HCT116 (cell line): Measurements from ENCODE around the gene PCK2. TPM values are rescaled to one million over a fixed set of nuclear protein-coding genes. Genes with fewer than 3 reads are reported as not detected.

Experiments
- ATAC-seq: fragments of 200-7000 bp; cut with Tn5 transposase; 2 replicates; pipeline ENCODE4 v1.9.1; 2020; ENCODE audit warnings: mild to moderate bottlenecking, moderate library complexity
- BruUV-seq: library from RNA; stranded (reverse); fragments of 400-500 nt; replicated peaks from 2 replicates; lab custom pipeline; 2021; lab: Mats Ljungman, UMichigan
- CTCF ChIA-PET: fragments of 300-600 bp; sonication (Branson Sonifier 250); formaldehyde crosslinking; loops from one replicate; lab custom pipeline; 2021; ENCODE audit warnings: antibody characterized with exemption; lab: Charles Lee
- POLR2A ChIA-PET: fragments of 300-600, 350-600 bp; sonication (Branson Sonifier 250); formaldehyde crosslinking; loops from one replicate; lab custom pipeline; 2021; ENCODE audit warnings: antibody characterized with exemption; lab: Charles Lee
- RAD21 ChIA-PET, 2 experiments: fragments of 300-600 bp; sonication (Branson Sonifier 250); formaldehyde crosslinking; loops; one replicate each; lab custom pipeline; 2023; ENCODE audit warnings: low total read pairs in 2 of 2; ENCODE audit not compliant: uncharacterized antibody in 2 of 2, unreplicated experiment in 2 of 2, low non-redundant PET in 1 of 2; lab: Charles Lee
- DNase-seq: peaks from one replicate; pipeline ENCODE4 v3.0.0-alpha.2; 2010; ENCODE audit warnings: low read depth, low spot score
- H2AFZ ChIP-seq: fragments of 200-600 bp; shearing (Covaris generic), sonication (generic); 2 replicates; pipeline ENCODE4 v1.6.1; 2017; ENCODE audit warnings: low read depth, mixed run types, mixed read lengths, antibody characterized with exemption, low read length; ENCODE audit not compliant: poor library complexity, severe bottlenecking
- H3K27ac ChIP-seq: 2 replicates; pipeline ENCODE4 v1.5.1; 2012; ENCODE audit warnings: low read depth, low read length
- H3K27me3 ChIP-seq: fragments of 200-600 bp; sonication (generic); 2 replicates; pipeline ENCODE4 v1.6.1; 2016; ENCODE audit warnings: mixed run types, low read length, mixed read lengths; ENCODE audit not compliant: insufficient read depth
- H3K36me3 ChIP-seq, 2 experiments: fragments of 200-500 bp in 1 of 2; fragments of 200-600 bp in 1 of 2; sonication (Bioruptor generic) in 1 of 2; sonication (generic) in 1 of 2; 2 replicates each; pipeline versions ENCODE4 v1.5.1 to v1.6.1; 2014 to 2016; ENCODE audit warnings: low read length in 2 of 2, inconsistent platforms in 1 of 2, mixed read lengths in 1 of 2, mixed run types in 1 of 2; ENCODE audit not compliant: insufficient read depth in 2 of 2, control insufficient read depth in 1 of 2
- H3K4me1 ChIP-seq, 2 experiments: fragments of 200-600 bp in 1 of 2; sonication (generic) in 1 of 2; 2 replicates each; pipeline versions ENCODE4 v1.5.1 to v1.6.1; 2012 to 2017; ENCODE audit warnings: low read length in 2 of 2, inconsistent platforms in 1 of 2, mild to moderate bottlenecking in 1 of 2, mixed read lengths in 1 of 2, mixed run types in 1 of 2, moderate library complexity in 1 of 2; ENCODE audit not compliant: insufficient read depth in 2 of 2, control insufficient read depth in 1 of 2
- H3K4me2 ChIP-seq: fragments of 200-600 bp; sonication (generic); 2 replicates; pipeline ENCODE4 v1.6.1; 2017; ENCODE audit warnings: mixed run types, low read length, mixed read lengths
- H3K4me3 ChIP-seq, 2 experiments: fragments of 200-600 bp in 1 of 2; sonication (generic) in 1 of 2; replicated peaks in 1 of 2; 2 replicates each; pipeline ENCODE4 v1.5.1; 2011 to 2016; ENCODE audit warnings: low read length in 2 of 2, control low read depth in 1 of 2, low read depth in 1 of 2, mild to moderate bottlenecking in 1 of 2, mixed read lengths in 1 of 2, mixed run types in 1 of 2
- H3K79me2 ChIP-seq: fragments of 200-600 bp; sonication (generic); 2 replicates; pipeline ENCODE4 v1.6.1; 2017; ENCODE audit warnings: mild to moderate bottlenecking, mixed run types, low read length, moderate library complexity, mixed read lengths; ENCODE audit not compliant: insufficient read depth
- H3K9ac ChIP-seq: fragments of 200-600 bp; sonication (generic); 2 replicates; pipeline ENCODE4 v1.6.1; 2016; ENCODE audit warnings: low read length, mixed read lengths
- H3K9me2 ChIP-seq: fragments of 200-600 bp; sonication (generic), shearing (Covaris generic); 2 replicates; pipeline ENCODE4 v1.6.1; 2017; ENCODE audit warnings: mixed run types, mild to moderate bottlenecking, moderate library complexity; ENCODE audit not compliant: insufficient read depth
- H3K9me3 ChIP-seq, 2 experiments: fragments of 200-500 bp in 1 of 2; fragments of 200-600 bp in 1 of 2; sonication (Bioruptor generic) in 1 of 2; sonication (generic) in 1 of 2; 2 replicates each; pipeline ENCODE4 v1.6.1; 2014 to 2017; ENCODE audit warnings: low read length in 2 of 2, mixed read lengths in 2 of 2, inconsistent platforms in 1 of 2, low read depth in 1 of 2, mild to moderate bottlenecking in 1 of 2, mixed run types in 1 of 2, moderate library complexity in 1 of 2; ENCODE audit not compliant: control insufficient read depth in 1 of 2, insufficient read depth in 1 of 2
- H4K20me1 ChIP-seq: fragments of 200-600 bp; sonication (generic), shearing (Covaris generic); 2 replicates; pipeline ENCODE4 v1.6.1; 2017; ENCODE audit warnings: mixed run types, mild to moderate bottlenecking, moderate library complexity; ENCODE audit not compliant: insufficient read depth
- EGR1 ChIP-seq: IDR thresholded peaks from 2 replicates; pipeline ENCODE4 v1.6.1; 2012; ENCODE audit warnings: low read depth
- ELF1 ChIP-seq: IDR thresholded peaks from 2 replicates; pipeline ENCODE4 v1.6.1; 2012; ENCODE audit warnings: low read depth, borderline replicate concordance
- EZH2phosphoT487 ChIP-seq: fragments of 200-600 bp; IDR thresholded peaks from 2 replicates; pipeline ENCODE4 v1.6.1; 2018; ENCODE audit warnings: antibody characterized with exemption, borderline replicate concordance
- JUND ChIP-seq: IDR thresholded peaks from 2 replicates; pipeline ENCODE4 v1.6.1; 2012
- POLR2AphosphoS5 ChIP-seq: IDR thresholded peaks from 2 replicates; pipeline ENCODE4 v1.6.1; 2011; ENCODE audit warnings: mild to moderate bottlenecking, low read depth, low read length, moderate library complexity
- RAD21 ChIP-seq: IDR thresholded peaks from 2 replicates; pipeline ENCODE4 v1.6.1; 2012; ENCODE audit warnings: low read depth, mild to moderate bottlenecking
- SIN3A ChIP-seq: IDR thresholded peaks from 2 replicates; pipeline ENCODE4 v1.6.1; 2012; ENCODE audit warnings: low read depth
- TCF7L2 ChIP-seq: IDR thresholded peaks from 2 replicates; pipeline ENCODE4 v1.7.0; 2011; ENCODE audit warnings: borderline replicate concordance, inconsistent platforms; ENCODE audit not compliant: insufficient read depth, insufficient read length; ENCODE audit errors: extremely low read depth
- YY1 ChIP-seq: IDR thresholded peaks from 2 replicates; pipeline ENCODE4 v1.6.1; 2011; ENCODE audit warnings: low read length, low read depth, moderate library complexity, mild to moderate bottlenecking; ENCODE audit not compliant: insufficient replicate concordance; ENCODE audit errors: extremely low read depth
- ZFX ChIP-seq: fragments of 450-650 bp; IDR thresholded peaks from 2 replicates; pipeline ENCODE4 v1.6.1; 2017
- ZNF274 ChIP-seq: fragments of 200-500 bp; sonication (Bioruptor generic); IDR thresholded peaks from 2 replicates; pipeline ENCODE4 v1.6.1; 2014; ENCODE audit warnings: mild to moderate bottlenecking, low read depth, low read length, inconsistent platforms
- intact Hi-C: fragments of 100-400 bp; cut with micrococcal nuclease; formaldehyde crosslinking; loops from 2 replicates; pipeline ENCODE4 v1.10.0; 2022
- total RNA-seq: library from RNA; stranded (reverse); gene quantifications from one replicate; pipeline ENCODE4 v1.2.1, GENCODE V29; 2021; ENCODE audit not compliant: unreplicated experiment
- TF ChIP-seq, protein P1 (sequence below): IDR thresholded peaks from 2 replicates; pipeline ENCODE4 v1.6.1; 2012; ENCODE audit warnings: low read depth

PCK2 gene
- total RNA-seq, 1 experiment from 2014 or later, result 94.1 TPM

DNA sequence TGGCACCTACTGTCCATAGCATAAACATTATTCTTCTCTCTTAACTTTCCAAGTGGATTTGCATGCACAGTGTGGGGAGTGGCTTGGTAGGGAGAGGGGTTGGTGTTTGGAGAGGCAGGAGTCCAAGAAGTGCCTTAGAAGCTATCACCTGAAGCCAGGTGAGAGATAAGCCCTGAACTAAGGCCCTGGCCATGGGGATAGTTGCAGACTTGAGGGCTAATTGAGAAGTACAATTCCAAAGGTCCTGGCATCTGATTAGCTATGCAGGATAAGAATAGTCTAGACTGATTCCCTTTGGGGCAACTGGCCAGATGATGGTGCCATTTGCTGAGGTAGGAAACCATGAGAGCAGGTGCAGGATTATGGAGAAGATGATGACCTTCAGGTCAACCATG is 2.0 kb upstream of the PCK2 start:
- DNase-seq (no peak), ATAC-seq (no peak)
- H3K36me3 ChIP-seq, result no peaks in the 10 kb centered on the region
- intact Hi-C loops, result loop anchor here (10.0 kb wide), 1 partner anchor 107 kb away; the partner anchor contains the start of gene DHRS4L2
- POLR2A ChIA-PET, result interaction anchor here (1.4 to 4.5 kb wide), 5 partner anchors 9 to 35 kb away, joined by 3 to 49 read pairs (median 20); partner anchors contain the start of genes DCAF11 and NRL
- H3K27ac ChIP-seq, result no peak overlapping the region
- TF ChIP-seq TCF7L2, result no peak
- TF ChIP-seq JUND, result no peak
- TF ChIP-seq YY1, result no peak
- TF ChIP-seq, protein P1, sequence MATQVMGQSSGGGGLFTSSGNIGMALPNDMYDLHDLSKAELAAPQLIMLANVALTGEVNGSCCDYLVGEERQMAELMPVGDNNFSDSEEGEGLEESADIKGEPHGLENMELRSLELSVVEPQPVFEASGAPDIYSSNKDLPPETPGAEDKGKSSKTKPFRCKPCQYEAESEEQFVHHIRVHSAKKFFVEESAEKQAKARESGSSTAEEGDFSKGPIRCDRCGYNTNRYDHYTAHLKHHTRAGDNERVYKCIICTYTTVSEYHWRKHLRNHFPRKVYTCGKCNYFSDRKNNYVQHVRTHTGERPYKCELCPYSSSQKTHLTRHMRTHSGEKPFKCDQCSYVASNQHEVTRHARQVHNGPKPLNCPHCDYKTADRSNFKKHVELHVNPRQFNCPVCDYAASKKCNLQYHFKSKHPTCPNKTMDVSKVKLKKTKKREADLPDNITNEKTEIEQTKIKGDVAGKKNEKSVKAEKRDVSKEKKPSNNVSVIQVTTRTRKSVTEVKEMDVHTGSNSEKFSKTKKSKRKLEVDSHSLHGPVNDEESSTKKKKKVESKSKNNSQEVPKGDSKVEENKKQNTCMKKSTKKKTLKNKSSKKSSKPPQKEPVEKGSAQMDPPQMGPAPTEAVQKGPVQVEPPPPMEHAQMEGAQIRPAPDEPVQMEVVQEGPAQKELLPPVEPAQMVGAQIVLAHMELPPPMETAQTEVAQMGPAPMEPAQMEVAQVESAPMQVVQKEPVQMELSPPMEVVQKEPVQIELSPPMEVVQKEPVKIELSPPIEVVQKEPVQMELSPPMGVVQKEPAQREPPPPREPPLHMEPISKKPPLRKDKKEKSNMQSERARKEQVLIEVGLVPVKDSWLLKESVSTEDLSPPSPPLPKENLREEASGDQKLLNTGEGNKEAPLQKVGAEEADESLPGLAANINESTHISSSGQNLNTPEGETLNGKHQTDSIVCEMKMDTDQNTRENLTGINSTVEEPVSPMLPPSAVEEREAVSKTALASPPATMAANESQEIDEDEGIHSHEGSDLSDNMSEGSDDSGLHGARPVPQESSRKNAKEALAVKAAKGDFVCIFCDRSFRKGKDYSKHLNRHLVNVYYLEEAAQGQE, result no peak
- no peak for TF ChIP-seq EGR1
- no peak for TF ChIP-seq RAD21
- TF ChIP-seq SIN3A, result no peak
- no peak for TF ChIP-seq POLR2AphosphoS5
- no peak for TF ChIP-seq ZNF274
- TF ChIP-seq EZH2phosphoT487, result no peak
- TF ChIP-seq ZFX, result no peak
- no peak for TF ChIP-seq ELF1
- no peak overlapping the region for H2AFZ ChIP-seq
- H3K9ac ChIP-seq, result no peak overlapping the region
- RAD21 ChIA-PET, result interaction anchor here (0.8 to 4.6 kb wide), 4 partner anchors 16 to 34 kb away, joined by 3 to 35 read pairs (median 16); no protein-coding TSS in a partner anchor
- no peaks in the 10 kb centered on the region for H3K9me3 ChIP-seq
- peaks cover 7% of the 10 kb centered on the region; the same call in 1 of the 2 replicates for H3K79me2 ChIP-seq
- no peak overlapping the region for H3K4me3 ChIP-seq
- no peaks in the 10 kb centered on the region for H3K27me3 ChIP-seq
- H3K9me2 ChIP-seq, result no peaks in the 10 kb centered on the region
- no peak overlapping the region for H3K4me2 ChIP-seq
- CTCF ChIA-PET, result interaction anchor here (1.0 to 6.3 kb wide), 7 partner anchors 12 to 151 kb away, joined by 3 to 149 read pairs (median 9); partner anchors contain the start of genes CARMIL3, DCAF11, IRF9 and NRL
- H4K20me1 ChIP-seq, result no peaks in the 10 kb centered on the region
- peaks cover 15 to 22% of the 10 kb centered on the region in 2 experiments for H3K4me1 ChIP-seq
- BruUV-seq, result no TSS peak
